ENCODE results near the gene FANCI. TPM values are rescaled to one million over a fixed set of nuclear protein-coding genes. Genes with fewer than 3 reads are reported as not detected.
A peak's percentile ranks its signal among the peaks of the same experiment; 100 is the strongest.
"Not testable (repeated sequence)": the region's sequence is repeated elsewhere in the genome, so short reads cannot be mapped to it uniquely, and the experiment has no call there.

The FANCI gene
- total RNA-seq, 4 donors from 2014 or later = 0.80 to 3.3 (median 2.7) TPM

DNA sequence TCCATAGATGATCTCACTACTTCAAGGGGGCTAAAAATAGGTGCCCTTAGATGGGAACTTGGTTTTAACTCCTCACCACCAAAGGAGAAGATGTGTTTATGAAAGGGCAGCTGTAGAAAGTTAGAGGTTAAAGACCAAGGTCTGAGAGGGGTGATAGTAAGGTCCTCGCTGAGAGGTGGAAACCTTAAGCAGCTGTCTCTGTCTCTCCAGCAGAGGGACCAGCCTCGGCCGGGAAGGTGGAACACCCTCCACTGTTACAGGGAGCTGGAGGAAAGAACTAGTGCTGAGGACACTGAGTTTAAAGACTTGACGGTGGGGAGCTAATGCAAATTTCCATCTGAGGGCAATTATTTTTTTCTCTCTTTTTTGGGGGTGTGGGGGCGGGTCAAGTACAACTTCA lies 13.5 kb upstream of the FANCI start:
- ATAC-seq = no peak
- TF ChIP-seq POLR2A (IDR thresholded peaks at IDR 0.05) (no peak), CTCF (IDR thresholded peaks at IDR 0.05 in 4 of 5, conservative IDR thresholded peaks at IDR 0.05 in 1 of 5) (no peak)
- Histone ChIP-seq H3K4me1 (no peaks in the 10 kb centered on the region), H3K27me3 (no peaks in the 10 kb centered on the region), H3K27ac (no peak overlapping the region), H3K4me3 (no peak overlapping the region), H3K9me3 (no peaks in the 10 kb centered on the region), H3K36me3 (no peaks in the 10 kb centered on the region)
- no peak for DNase-seq
- in situ Hi-C loops (cut with MboI; ENCODE audit: low sequenced_read_pairs in 4 of 4) (no loop called here), intact Hi-C loops (cut with DNase I; ENCODE audit: low total_unique reads) (no loop called here)

DNA sequence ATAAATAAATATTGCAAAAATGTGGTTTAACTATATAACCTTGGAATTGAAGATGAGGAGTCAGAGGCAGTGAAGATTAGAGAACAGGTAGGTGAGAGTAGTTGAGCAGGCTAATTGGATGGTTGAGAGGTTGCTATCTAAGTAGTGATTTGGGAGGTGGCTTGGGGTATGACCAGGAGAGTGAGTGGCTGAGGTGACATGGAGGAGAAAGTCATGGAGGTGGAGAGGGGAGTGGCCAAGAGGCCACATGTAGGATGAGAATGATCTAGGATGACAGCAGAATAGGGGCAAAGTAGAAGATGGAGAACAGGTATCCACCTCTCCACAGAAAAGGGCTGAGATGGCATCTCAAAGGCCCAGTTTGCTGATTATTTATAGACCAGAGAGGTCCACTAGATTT lies 11.9 kb upstream of the FANCI start:
- intact Hi-C loops (cut with DNase I; ENCODE audit: low total_unique reads) = no loop called here
- Histone ChIP-seq H3K36me3 (no peaks in the 10 kb centered on the region), H3K9me3 (no peaks in the 10 kb centered on the region), H3K27me3 (no peaks in the 10 kb centered on the region), H3K27ac (no peak overlapping the region), H3K4me1 (no peaks in the 10 kb centered on the region), H3K4me3 (no peak overlapping the region)
- DNase-seq (no peak), ATAC-seq (no peak)
- in situ Hi-C loops (cut with MboI; ENCODE audit: low sequenced_read_pairs in 4 of 4) = no loop called here
- no peak for TF ChIP-seq POLR2A (IDR thresholded peaks at IDR 0.05)
- no peak for TF ChIP-seq CTCF (IDR thresholded peaks at IDR 0.05 in 4 of 5, conservative IDR thresholded peaks at IDR 0.05 in 1 of 5)

DNA sequence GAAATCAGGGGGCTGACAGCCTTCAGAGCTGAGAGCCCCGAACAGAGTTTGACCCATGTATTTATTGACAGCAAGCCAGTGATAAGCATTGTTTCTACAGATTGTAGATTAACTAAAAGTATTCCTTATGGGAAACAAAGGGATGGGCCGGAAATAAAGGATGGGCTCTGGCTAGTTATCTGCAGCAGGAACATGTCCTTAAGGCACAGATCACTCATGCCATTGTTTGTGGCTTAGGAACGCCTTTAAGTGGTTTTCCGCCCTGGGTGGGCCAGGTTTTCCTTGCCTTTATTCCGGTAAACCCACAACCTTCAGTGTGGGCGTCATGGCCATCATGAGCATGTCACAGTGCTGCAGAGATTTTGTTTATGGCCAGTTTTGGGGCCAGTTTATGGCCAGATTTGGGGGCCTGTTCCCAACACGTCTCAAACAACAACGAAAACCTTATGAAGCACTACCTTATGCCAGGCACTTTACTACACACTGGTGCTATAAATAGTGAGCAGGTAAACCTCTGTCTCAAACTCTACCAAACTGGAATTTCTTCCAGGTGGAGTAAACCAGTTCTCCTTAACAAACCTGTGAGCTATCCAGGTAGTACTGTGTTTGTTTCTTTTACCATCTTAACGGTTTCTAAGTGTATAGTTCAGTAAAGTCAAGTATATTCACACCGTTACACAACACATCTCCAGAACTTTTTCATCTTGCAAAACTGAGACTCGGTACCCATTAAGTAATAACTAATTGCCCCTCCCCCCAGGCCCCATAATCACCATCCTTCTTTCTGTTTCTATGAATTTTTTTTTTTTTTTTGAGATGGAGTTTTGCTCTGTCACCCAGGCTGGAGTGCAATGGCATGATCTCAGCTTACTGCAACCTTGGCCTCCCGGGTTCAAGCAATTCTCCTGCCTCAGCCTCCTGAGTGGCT lies 3.6 kb upstream of the FANCI start:
- peaks cover 8 to 15% of the 10 kb centered on the region in 2 donors for H3K4me1 ChIP-seq
- intact Hi-C loops (cut with DNase I; ENCODE audit: low total_unique reads) = loop anchor here (5.0 kb wide), 2 partner anchors 183 to 773 kb away; partner anchors contain the start of genes MRPL46 and MRPS11
- ATAC-seq; H3K36me3 ChIP-seq; H3K9me3 ChIP-seq; H3K27me3 ChIP-seq; H3K4me3 ChIP-seq; DNase-seq; H3K27ac ChIP-seq; in situ Hi-C loops (cut with MboI; ENCODE audit: low sequenced_read_pairs in 4 of 4): not testable (repeated sequence)

GRCh38 chr15:89243046-89243690 lies 611 bp upstream of the FANCI start:
- in situ Hi-C loops (cut with MboI; ENCODE audit: low sequenced_read_pairs in 4 of 4) = no loop called here
- Histone ChIP-seq H3K36me3 (no peaks in the 10 kb centered on the region), H3K4me1 (peaks cover 8 to 15% of the 10 kb centered on the region in 2 donors), H3K27ac (peak overlapping the region; percentile 66 to 82 (median 72)), H3K9me3 (no peaks in the 10 kb centered on the region), H3K4me3 (peak overlapping the region; percentile 75 to 88 (median 76)), H3K27me3 (no peaks in the 10 kb centered on the region)
- no peak for TF ChIP-seq CTCF (IDR thresholded peaks at IDR 0.05 in 4 of 5, conservative IDR thresholded peaks at IDR 0.05 in 1 of 5)
- TF ChIP-seq POLR2A (IDR thresholded peaks at IDR 0.05) = no peak
- intact Hi-C loops (cut with DNase I; ENCODE audit: low total_unique reads) = loop anchor here (1.0 to 5.0 kb wide), 4 partner anchors 36 to 776 kb away; partner anchors contain the start of genes MRPL46, MRPS11 and POLG
- ATAC-seq (peak; percentile 36 to 42), DNase-seq (peak in 1 of 2 donors; percentile 30)

GRCh38 chr15:89244574-89244903 lies 760 bp downstream of the FANCI start:
- Histone ChIP-seq H3K4me3 (peak overlapping the region; percentile 75 to 88 (median 76)), H3K36me3 (no peaks in the 10 kb centered on the region), H3K9me3 (no peaks in the 10 kb centered on the region), H3K27me3 (no peaks in the 10 kb centered on the region), H3K4me1 (peaks cover 8 to 15% of the 10 kb centered on the region in 2 donors), H3K27ac (no peak overlapping the region)
- TF ChIP-seq POLR2A (IDR thresholded peaks at IDR 0.05) (no peak), CTCF (IDR thresholded peaks at IDR 0.05 in 4 of 5, conservative IDR thresholded peaks at IDR 0.05 in 1 of 5) (no peak)
- ATAC-seq (no peak), DNase-seq (no peak)
- intact Hi-C loops (cut with DNase I; ENCODE audit: low total_unique reads) (loop anchor here (5.0 kb wide), 2 partner anchors 187 to 777 kb away; partner anchors contain the start of genes MRPL46 and MRPS11), in situ Hi-C loops (cut with MboI; ENCODE audit: low sequenced_read_pairs in 4 of 4) (no loop called here)

All from gastrocnemius medialis (tissue), 4 donors.